NB4 (cell line): ENCODE results near the gene HMCN2.
A peak's percentile ranks its signal among the peaks of the same experiment; 100 is the strongest.
"Not testable (repeated sequence)": the region's sequence is repeated elsewhere in the genome, so short reads cannot be mapped to it uniquely, and the experiment has no call there.

Source experiments
- DNase-seq: peaks from one replicate; pipeline ENCODE4 v3.0.0; 2010; ENCODE audit warnings: low read depth
- H3K4me3 ChIP-seq: one replicate; pipeline ENCODE4 v1.5.1; 2011; ENCODE audit warnings: mild to moderate bottlenecking, low read depth, low read length, moderate library complexity
- MAX ChIP-seq: IDR thresholded peaks from 2 replicates; pipeline ENCODE4 v1.6.1; 2011; ENCODE audit warnings: low read depth, low read length
- MYC ChIP-seq: IDR thresholded peaks from 2 replicates; pipeline ENCODE4 v1.6.1; 2011; ENCODE audit warnings: low read depth, low read length
- POLR2A ChIP-seq: IDR thresholded peaks from 2 replicates; pipeline ENCODE4 v1.6.1; 2011; ENCODE audit warnings: mild to moderate bottlenecking; ENCODE audit not compliant: insufficient read length; ENCODE audit errors: extremely low read depth
- TF ChIP-seq, protein P1 (sequence below): IDR thresholded peaks from one replicate; pipeline ENCODE4 v1.5.1; 2012; ENCODE audit warnings: low read depth, low read length

The HMCN2 gene

GRCh38 chr9:130431536-130432303 lies 166.2 kb downstream of the HMCN2 start:
- no peak overlapping the region for H3K4me3 ChIP-seq
- no peak for TF ChIP-seq MAX
- TF ChIP-seq POLR2A, result no peak
- no peak for TF ChIP-seq MYC
- TF ChIP-seq, protein P1, sequence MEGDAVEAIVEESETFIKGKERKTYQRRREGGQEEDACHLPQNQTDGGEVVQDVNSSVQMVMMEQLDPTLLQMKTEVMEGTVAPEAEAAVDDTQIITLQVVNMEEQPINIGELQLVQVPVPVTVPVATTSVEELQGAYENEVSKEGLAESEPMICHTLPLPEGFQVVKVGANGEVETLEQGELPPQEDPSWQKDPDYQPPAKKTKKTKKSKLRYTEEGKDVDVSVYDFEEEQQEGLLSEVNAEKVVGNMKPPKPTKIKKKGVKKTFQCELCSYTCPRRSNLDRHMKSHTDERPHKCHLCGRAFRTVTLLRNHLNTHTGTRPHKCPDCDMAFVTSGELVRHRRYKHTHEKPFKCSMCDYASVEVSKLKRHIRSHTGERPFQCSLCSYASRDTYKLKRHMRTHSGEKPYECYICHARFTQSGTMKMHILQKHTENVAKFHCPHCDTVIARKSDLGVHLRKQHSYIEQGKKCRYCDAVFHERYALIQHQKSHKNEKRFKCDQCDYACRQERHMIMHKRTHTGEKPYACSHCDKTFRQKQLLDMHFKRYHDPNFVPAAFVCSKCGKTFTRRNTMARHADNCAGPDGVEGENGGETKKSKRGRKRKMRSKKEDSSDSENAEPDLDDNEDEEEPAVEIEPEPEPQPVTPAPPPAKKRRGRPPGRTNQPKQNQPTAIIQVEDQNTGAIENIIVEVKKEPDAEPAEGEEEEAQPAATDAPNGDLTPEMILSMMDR, result no peak
- DNase-seq, result peak; percentile 28

GRCh38 chr9:130432362-130432761 lies 166.8 kb downstream of the HMCN2 start:
- H3K4me3 ChIP-seq, result no peak overlapping the region
- DNase-seq, result peak; percentile 59
- no peak for TF ChIP-seq MYC
- TF ChIP-seq, protein P1, result peak; percentile 18

GRCh38 chr9:130432796-130433167 lies 167.2 kb downstream of the HMCN2 start:
- TF ChIP-seq MAX (no peak), MYC (no peak), POLR2A (no peak)
- TF ChIP-seq, protein P1, result no peak
- no peak overlapping the region for H3K4me3 ChIP-seq
- DNase-seq, result no peak

DNA sequence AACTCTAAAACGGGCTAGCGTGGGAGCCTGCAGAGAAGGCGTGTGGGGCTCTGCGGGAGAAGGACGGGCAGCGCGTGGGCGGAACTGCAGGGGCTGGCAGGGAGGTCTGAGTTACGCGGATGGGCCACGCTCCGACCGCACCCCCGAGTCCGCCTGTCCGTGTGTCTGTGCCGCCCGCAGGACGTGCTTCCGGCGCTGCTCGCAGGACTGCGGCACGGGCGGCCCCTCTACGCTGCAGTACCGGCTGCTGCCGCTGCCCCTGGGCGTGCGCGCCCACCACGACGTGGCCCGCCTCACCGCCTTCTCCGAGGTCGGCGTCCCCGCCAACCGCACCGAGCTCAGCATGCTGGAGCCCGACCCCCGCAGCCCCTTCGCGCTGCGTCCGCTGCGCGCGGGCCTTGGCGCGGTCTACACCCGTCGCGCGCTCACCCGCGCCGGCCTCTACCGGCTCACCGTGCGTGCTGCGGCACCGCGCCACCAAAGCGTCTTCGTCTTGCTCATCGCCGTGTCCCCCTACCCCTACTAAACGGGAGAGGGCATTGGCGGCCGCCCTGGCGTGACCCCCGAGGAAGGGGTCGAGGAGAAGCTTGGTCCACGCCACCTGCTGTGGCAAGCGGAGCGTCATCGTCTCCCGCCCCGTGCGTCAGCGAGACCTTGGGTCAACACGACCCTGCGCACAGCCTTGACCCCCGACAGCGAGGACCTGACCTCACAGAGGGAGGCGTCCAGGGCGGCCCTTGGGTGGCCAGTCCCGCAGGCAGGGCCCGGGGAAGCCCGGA lies 167.8 kb downstream of the HMCN2 start:
- H3K4me3 ChIP-seq, result no peak overlapping the region
- peak; percentile 71 for DNase-seq
- TF ChIP-seq POLR2A (no peak), MYC (no peak)
- TF ChIP-seq, protein P1, result peak; percentile 22

DNA sequence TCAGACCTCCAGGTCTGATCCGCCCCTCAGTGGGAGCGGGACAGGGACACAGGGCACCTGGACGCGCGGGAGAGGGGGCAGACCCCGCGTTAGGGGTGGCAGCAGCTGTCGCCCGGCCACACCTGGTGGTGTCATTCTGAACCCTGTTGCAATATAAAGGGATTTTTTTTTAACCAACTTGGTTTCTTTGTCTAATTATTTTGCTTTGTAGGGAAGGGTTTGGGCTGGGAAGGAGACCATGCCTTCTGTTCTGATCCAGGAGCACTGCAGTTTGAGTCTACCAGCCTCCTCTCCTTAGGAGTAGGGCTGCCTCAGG lies 168.3 kb downstream of the HMCN2 start:
- H3K4me3 ChIP-seq, result no peak overlapping the region
- no peak for TF ChIP-seq MAX
- TF ChIP-seq, protein P1, result no peak
- no peak for TF ChIP-seq MYC
- no peak for TF ChIP-seq POLR2A
- no peak for DNase-seq

DNA sequence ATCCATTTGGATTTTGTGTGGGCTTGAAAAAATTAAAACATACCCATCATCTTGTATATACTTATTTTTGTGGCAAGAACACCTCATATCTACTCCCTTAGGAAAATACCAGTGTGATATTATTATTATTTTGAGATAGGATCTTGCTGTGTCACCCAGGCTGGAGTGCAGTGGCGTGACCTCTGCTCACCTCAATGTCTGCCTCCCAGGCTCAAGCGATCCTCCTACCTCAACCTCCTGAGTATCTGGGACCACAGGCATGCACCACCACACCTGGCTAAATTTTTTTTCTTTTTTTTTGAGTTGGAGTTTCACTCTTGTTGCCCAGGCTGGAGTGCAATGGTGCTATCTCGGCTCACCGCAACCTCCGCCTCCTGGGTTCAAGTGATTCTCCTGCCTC lies 169.1 kb downstream of the HMCN2 start:
- not testable (repeated sequence) for DNase-seq, H3K4me3 ChIP-seq
